CD4-positive, alpha-beta T cell treated with Interleukin-21 for 1 hour (primary cell): ENCODE results near the gene ZBTB9.
A peak's percentile ranks its signal among the peaks of the same experiment; 100 is the strongest.
"Not testable (repeated sequence)": the region's sequence is repeated elsewhere in the genome, so short reads cannot be mapped to it uniquely, and the experiment has no call there.

Experiments used
- DNase-seq: peaks from one replicate; pipeline ENCODE4 v3.0.0-alpha.2; 2020

Gene ZBTB9

DNA sequence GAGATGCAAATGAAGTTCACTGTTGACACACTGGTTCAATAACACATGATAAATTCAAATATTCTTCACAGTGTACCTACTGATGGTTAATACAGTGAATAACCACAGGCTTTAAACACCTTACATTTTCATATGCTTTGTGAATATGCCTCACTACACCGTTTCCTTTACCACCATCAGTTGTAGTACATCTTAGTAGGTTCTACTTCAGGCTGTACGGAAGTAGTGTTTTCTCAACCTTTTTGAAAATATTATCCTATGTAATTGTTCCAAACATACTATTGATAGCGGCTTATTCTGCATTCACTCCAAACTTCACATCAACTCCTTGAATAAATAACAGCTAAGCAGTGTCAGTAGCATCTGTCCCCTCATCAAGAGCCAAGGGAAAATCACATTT is 15.3 kb downstream of the ZBTB9 start:
- no peak for DNase-seq

DNA sequence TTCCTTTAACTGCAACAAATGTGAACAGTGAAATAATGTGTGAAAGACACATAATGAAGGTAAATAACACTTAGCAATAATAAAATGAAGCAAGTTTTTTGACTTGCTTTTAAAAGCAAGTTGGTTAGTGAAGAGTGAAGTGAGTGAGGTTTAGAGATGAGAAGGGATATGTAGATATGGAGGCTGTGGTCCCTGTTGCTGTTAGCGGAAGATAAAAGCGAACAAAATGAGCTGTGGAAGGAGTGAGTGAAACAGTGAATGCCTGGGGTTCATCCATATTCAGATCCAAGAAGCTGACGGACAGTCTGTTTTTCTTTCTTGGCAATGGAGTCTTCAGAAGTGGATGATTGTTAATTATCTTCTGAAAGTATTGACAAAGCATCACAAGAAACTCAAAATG is 23.5 kb downstream of the ZBTB9 start:
- DNase-seq = no peak

DNA sequence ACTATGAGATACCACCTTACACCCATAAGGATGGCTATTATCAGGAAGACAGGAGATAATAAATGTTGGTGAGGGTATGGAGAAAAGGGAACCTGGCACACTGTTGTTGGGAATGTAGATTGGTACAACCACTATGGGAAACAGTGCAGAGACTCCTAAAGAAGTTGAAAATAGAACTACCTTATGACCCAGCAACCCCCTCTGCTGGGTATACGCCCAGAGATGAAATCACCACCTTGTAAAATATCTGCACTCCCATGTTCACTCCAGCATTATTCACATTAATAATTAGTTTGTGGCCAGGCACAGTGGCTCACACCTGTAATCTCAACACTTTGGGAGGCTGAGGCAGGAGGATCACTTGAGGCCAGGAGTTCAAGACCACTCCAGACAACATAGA is 26.8 kb downstream of the ZBTB9 start:
- peak; percentile 5 for DNase-seq

DNA sequence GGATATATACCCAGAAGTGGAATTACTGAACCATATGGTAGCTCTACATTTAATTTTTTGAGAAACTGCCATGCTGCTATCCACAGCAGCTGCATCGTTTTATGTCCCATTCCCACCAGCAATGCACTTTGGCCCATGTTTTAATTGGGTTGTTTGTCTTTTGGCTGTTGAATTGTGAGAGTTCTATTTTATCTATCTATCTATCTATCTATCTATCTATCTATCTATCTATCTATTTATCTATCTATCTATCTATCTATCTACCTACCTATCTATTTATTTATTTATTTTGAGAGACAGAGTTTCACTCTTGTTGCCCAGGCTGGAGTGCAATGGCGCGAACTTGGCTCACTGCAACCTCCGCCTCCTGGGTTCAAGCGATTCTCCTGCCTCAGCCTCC is 28.2 kb downstream of the ZBTB9 start:
- DNase-seq = not testable (repeated sequence)

DNA sequence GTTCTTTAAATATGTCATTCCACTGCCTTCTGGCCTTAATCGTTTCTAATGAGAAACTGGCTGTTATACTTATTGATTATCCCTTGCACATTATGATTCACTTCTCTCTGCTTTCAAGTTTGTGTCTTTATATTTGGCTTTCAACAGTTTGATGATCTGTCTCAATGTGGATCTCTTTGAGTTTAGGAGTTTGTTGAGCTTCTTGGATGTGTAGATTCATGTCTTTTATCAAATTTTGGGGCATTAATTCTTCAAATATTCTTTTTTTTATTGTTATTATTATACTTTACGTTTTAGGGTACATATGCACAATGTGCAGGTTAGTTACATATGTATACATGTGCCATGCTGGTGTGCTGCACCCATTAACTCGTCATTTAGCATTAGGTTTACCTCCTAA is 29.3 kb downstream of the ZBTB9 start:
- no peak for DNase-seq

DNA sequence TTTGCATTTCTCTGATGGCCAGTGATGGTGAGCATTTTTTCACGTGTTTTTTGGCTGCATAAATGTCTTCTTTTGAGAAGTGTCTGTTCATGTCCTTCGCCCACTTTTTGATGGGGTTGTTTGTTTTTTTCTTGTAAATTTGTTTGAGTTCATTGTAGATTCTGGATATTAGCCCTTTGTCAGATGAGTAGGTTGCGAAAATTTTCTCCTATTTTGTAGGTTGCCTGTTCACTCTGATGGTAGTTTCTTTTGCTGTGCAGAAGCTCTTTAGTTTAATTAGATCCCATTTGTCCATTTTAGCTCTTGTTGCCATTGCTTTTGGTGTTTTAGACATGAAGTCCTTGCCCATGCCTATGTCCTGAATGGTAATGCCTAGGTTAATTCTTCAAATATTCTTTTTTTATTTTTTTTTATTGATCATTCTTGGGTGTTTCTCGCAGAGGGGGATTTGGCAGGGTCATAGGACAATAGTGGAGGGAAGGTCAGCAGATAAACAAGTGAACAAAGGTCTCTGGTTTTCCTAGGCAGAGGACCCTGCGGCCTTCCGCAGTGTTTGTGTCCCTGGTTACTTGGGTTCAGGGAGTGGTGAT is 30.4 kb downstream of the ZBTB9 start:
- DNase-seq = not testable (repeated sequence)

DNA sequence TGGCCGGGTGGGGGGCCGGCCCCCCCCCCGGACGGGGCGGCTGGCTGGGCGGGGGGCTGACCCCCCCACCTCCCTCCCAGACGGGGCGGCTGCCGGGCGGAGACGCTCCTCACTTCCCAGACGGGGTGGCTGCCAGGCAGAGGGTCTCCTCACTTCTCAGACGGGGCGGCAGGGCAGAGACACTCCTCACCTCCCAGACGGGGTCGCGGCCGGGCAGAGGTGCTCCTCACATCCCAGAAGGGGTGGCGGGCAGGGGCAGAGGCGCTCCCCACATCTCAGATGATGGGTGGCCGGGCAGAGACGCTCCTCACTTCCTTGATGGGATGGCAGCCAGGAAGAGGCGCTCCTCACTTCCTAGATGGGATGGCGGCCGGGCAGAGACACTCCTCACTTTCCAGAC is 31.3 kb downstream of the ZBTB9 start:
- not testable (repeated sequence) for DNase-seq

DNA sequence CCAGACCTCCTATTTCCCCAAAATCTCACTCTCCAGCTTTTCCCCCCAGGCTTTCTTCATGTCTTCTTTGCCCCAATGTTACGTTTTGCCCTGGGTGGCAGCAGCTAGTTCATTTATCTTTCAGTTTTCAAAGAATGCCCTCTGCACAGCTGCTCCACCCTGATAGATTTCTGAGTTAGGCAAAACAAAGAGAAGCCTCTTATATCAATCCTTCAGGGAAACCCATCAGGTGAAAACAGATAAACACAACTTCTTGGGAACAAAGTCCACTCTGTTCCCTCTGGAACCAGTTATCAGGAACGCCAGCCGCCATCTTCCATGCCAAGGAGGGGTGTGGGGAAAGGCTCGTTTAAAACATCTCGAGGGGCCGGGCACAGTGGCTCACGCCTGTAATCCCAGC is 34.0 kb downstream of the ZBTB9 start:
- no peak for DNase-seq

DNA sequence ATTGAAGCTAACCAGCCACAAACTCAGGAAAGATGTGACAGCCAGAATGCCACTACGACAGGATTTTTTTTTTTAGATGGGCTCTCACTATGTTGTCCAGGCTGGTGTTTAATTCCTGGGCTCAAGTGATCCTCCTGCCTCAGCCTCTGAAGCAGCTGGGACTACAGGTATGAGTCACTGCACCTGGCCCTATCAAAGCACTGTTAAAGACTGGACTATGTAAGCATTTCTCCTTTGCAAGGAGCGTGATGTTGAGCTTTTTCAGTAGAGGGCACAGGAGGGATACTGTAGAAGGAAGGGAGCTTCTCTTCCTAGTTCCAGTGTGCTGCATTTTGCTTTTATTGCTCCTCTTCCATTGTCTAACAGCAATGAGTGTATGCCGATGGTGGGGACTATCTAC is 35.8 kb downstream of the ZBTB9 start:
- no peak for DNase-seq

DNA sequence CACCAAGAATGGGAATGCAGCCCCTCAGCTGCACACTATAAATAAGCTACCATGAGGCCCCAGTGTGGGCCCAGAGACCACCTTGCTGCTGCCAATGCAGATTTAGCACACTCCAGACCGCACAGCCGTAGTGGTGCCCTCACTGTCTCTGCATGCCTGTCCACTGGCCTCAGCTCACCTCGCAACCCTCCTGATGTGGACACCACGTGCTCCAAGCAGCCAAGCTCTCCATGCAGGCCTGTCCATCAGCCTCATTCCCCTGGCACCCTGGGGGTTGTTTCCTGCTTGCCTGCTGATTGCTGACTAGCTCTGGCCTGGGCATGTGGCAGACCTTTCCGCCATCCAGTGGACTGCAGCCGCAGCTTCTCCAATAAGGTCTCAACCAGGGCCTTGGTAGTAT is 36.2 kb downstream of the ZBTB9 start:
- no peak for DNase-seq

DNA sequence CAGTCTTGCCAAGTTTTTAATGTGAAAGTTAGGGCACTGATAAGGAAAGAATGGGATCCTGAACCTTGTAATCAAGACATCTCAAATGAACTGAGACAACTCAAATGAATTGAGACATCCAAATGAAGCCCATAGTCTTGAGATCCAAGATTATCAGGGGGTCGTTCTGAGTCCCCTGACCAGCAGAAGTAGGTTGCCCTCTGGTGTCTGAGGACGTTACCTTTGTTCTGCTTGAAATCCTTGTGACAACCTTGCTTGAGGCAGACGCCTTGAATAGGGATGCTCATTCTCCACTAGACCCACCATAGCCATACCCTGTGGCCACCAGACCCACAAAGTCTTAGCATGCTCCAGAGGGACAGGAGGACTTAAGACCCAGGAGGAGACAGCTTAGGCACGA is 37.7 kb downstream of the ZBTB9 start:
- peak; percentile 6 for DNase-seq

DNA sequence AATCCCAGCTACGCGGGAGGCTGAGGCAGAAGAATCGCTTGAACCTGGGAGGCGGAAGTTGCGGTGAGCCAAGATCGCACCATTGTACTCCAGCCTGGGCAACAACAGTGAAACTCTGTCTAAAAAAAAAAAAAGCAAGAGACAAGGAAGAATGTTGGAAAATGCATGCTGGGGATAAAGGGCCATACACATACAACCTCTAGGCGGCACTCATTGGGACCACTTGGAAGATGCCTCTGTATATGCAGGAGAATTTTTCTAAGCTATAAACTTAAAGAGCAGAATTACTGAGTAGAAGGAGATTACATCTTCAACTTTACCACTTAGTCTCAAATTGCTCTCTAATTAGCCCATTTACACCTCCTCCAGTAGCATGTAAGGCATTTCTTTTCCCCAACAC is 42.8 kb downstream of the ZBTB9 start:
- no peak for DNase-seq

DNA sequence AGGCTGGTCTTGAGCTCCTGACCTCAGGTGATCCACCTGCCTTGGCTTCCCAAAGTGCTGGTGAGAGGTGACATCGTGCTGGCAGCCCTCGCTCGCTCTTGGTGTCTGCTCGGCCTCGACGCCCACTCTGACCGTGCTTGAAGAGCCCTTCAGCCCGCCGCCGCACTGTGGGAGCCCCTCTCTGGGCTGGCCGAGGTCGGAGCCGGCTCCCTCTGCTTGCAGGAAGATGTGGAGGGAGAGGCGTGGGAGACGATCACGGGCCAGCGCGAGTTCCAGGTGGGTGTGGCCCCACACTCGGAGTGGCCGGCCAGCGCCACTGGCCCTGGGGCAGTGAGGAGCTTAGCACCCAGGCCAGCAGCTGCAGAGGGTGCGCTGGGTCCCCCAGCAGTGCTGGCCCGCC is 48.1 kb downstream of the ZBTB9 start:
- DNase-seq = no peak

DNA sequence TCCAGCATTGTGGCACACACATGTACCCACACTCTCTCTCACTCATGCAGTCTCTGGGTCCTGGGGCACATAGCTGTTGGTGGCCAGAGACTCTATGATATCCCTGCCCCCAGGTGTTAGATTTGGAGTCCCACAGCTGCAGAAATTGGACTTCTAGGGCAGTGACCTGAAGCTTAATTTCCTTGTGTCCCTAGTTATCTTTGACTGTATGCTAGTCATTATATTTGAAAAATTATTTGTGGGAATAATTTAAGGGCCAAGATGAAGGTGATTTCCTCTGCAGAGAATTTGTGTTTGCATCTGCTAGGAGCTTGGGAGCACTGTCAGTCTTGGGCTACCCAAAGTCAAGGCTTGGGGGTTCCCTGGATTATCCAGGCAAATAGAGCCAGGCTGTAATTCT is 50.1 kb downstream of the ZBTB9 start:
- no peak for DNase-seq

DNA sequence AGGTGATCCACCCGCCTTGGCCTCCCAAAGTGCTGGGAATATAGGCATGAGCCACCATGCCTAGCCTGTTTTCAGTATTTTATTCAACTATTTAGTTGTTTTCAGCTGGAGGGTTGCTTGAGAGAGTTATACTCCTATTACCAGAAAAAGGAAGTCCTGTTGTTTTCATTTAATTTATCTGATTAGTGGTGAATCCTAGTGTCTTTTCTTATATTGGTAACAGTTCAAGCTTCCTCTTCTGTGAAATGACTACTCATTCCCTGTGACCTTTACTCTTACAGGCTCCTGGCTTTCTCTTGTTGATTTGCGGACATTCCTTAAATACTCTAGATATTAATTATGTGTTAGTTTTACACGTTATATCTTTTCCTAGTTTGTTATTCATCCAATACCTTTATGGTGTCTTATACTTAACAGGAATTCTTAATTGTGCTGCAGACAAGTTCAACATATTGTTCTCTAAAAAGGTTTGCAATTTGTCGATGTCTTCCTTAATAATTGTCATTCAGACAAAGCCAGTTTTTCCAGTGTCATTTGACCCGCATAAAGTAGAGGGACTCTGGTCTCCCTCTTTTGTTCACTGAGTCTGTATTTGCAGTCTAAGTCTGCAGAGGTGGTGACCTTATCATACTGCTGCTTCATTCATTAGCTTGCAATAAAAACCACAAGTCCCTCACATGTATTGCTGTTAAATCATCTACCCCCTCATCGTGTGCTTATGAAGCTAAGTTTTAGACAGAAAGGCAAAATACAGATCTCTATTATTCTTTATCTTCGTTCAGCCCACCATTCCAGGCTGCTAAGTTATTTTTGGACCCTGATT is 51.4 kb downstream of the ZBTB9 start:
- DNase-seq = no peak
